GM12801 (cell line): ENCODE data around the gene LCLAT1.

ENCODE experiments used
- TF ChIP-seq, protein P1 (sequence below): IDR thresholded peaks from one replicate; pipeline ENCODE4 v1.5.1; 2011; ENCODE audit warnings: control low read depth; ENCODE audit not compliant: insufficient read length; ENCODE audit errors: extremely low read depth

LCLAT1 gene

DNA sequence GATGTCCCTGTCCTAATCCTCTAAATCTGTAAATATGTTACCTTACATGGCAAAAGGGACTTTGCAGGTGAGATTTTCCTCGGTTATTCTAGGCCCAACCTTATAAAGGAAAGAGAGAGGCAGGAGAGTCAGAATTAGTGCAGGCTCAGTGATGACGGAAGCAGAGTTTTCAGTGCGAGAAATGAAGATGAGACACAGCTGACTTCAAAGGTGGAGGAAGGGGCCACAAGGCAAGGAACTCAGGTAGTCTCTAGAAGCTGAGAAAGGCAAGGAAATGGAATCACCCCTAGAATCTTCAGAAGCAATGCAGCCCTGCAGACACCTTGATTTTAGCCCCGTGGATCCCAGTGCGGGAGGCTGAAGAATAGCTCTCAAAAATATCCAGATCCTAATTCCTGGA is 7.2 kb upstream of the LCLAT1 start:
- TF ChIP-seq, protein P1, sequence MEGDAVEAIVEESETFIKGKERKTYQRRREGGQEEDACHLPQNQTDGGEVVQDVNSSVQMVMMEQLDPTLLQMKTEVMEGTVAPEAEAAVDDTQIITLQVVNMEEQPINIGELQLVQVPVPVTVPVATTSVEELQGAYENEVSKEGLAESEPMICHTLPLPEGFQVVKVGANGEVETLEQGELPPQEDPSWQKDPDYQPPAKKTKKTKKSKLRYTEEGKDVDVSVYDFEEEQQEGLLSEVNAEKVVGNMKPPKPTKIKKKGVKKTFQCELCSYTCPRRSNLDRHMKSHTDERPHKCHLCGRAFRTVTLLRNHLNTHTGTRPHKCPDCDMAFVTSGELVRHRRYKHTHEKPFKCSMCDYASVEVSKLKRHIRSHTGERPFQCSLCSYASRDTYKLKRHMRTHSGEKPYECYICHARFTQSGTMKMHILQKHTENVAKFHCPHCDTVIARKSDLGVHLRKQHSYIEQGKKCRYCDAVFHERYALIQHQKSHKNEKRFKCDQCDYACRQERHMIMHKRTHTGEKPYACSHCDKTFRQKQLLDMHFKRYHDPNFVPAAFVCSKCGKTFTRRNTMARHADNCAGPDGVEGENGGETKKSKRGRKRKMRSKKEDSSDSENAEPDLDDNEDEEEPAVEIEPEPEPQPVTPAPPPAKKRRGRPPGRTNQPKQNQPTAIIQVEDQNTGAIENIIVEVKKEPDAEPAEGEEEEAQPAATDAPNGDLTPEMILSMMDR: no peak

DNA sequence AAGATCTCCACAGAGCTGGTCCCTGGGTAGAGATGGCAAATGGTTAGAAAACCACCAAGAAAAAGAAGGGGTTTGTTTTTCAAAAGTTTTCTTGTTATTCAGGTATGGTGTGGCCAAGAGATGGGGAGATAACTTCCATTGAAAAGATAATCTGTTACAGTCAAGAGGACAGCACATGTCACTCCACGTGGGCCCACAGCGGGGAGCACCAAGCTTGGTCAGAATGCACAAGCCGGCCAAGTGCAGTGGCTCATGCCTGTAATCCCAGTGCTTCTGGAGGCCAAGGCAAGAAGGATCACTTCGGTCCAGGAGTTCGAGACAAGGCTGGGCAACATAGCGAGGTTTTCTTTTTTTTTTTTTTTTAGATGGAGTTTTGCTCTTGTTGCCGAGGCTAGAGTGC is 6.0 kb upstream of the LCLAT1 start:
- TF ChIP-seq, protein P1: no peak

DNA sequence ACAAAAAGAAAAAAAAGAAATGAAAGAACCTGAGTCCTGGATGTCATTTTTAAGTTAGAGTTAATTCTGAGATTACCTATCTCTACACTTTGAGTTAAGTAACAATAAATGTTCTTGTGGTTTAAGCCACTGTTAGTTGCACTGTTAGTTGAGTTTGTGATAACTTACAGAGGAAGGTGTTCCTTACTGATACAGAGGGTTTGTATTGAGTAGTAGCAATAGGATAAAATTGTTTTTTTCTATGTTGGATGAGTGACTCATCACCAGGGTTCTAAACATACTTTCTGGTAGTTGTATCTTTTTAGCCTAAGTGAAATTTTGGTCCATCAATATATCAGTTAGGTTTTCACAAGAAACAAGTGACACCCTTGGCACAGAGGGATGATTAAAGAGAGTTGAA is 4.0 kb upstream of the LCLAT1 start:
- TF ChIP-seq, protein P1: no peak

DNA sequence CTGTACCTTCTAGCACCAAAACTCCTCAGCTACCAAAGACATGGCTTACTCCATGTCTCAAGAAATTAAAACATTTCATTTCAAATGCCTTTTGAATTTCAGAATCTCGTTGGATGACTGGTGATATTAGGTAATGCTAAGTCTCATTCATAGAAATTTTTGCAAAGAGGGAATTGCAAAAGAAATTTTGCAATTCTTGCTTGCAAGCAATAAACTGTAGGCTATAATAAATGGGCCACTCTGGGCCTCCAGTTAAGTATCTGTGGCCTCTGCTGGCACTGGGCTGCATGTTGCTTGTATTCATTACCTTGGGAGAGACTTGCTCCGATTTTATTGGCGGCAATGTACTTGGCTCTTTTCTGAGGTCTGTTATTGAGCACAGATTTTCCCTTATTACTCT is 2.8 kb upstream of the LCLAT1 start:
- TF ChIP-seq, protein P1: no peak

DNA sequence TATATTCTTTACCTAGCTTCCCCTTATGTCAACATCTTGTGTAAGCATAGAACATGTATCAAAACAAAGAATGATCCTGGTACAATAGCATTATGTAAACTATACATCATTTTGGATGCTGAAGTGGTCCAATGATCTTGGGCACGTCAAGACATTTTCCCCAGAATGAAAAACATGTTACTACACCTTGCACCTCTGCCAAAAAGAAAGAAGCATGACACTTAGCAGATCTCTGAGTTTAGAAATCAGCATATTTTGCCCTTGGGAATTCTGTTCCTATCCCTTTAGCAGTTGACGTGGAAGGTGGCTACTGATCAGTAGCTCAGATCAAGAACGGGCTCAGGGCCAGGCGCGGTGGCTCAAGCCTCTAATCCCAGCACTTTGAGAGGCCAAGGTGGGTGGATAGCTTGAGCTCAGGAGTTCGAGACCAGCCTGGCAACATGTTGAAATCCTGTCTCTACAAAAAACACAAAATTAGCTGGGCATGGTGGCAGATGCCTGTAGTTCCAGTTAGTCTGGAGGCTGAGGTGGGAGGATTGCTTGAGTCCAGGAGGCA is 1.7 kb upstream of the LCLAT1 start:
- TF ChIP-seq, protein P1: no peak

DNA sequence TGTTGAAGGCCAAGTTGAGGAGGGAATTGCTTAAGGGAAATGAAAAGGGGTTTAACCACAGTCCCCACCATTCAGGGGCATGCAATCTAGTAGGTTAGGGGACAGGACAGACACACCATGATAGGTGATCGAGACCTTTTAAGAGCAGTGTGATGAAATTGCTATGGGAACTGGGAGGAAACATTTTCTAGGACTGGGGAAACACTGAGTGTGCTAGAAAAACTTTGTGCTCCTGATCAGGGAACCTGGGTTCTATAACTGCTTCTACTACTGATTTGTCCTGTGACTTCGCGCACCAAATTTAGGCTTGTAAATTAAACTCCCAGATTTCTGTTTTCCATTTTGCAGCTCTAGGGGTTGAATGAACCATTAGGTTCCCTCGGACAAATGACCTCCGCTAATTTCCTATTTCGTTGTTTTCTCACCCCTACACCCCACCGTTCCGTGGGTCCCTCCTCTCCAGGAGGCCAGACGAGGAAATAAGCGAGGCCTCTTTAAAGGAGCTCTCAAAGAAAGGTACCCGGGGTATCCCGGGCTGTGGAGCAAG is 371 bp upstream of the LCLAT1 start:
- TF ChIP-seq, protein P1: no peak

DNA sequence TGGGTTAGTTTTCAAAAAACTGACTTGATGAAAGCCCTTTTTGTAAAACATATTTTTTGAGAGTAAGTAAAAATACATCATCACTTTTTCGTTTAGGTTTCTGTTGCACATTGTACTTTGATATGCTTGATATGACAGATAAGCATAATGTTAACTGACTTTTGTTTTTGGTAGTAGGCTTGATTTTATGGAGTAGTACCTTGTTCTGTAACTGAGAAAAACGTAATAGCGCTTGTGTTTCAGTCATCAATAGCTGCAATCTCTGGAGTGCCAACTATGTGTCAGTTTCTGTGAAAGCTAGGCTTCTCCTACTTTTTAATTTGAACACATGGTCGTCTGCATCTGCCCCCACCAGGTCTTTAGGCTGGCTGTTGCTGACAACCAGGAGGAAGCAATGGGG is 1.3 kb downstream of the LCLAT1 start:
- TF ChIP-seq, protein P1: no peak
